22Rv1 (cell line): ENCODE results near the gene ADCY10.

Experiments
- ZFX ChIP-seq: fragments of 450-650 bp; IDR thresholded peaks from 2 replicates; pipeline ENCODE4 v1.6.1; 2017; ENCODE audit warnings: antibody characterized with exemption, borderline replicate concordance
- TF ChIP-seq, protein P1 (sequence below): fragments of 450-650 bp; IDR thresholded peaks from 2 replicates; pipeline ENCODE4 v1.5.1; 2017; ENCODE audit warnings: mild to moderate bottlenecking

DNA sequence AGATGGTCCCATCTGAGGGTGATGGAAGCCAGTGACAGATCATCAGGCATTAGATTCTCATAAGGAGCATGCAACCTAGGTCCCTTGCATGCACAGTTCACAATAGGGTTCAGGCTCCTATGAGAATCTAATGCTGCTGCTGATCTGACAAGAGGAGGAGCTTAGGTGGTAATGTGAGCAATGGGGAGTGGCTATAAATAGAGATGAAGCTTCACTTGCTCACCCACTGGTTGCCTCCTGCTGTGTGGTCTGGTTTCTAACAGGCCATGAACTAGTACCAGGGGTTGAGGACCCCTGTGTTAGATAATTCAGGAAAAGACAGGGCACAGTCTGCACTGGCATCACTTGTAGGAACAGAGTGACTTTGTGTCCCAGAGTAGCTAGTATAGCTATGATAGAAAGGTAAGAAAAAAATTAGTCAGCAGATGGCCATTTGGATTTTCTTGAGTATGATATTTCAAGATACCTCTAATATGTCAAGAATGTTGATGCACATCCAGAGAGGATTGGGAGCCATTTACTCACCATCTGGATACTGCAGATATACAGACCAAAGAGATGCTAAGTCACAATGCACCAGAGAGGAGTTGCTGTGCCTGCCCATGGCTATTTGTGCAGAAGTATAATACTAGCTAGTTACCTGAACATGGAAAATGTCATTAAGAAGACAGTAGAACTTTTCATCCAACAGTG is 53.6 kb downstream of the ADCY10 start:
- TF ChIP-seq, protein P1, sequence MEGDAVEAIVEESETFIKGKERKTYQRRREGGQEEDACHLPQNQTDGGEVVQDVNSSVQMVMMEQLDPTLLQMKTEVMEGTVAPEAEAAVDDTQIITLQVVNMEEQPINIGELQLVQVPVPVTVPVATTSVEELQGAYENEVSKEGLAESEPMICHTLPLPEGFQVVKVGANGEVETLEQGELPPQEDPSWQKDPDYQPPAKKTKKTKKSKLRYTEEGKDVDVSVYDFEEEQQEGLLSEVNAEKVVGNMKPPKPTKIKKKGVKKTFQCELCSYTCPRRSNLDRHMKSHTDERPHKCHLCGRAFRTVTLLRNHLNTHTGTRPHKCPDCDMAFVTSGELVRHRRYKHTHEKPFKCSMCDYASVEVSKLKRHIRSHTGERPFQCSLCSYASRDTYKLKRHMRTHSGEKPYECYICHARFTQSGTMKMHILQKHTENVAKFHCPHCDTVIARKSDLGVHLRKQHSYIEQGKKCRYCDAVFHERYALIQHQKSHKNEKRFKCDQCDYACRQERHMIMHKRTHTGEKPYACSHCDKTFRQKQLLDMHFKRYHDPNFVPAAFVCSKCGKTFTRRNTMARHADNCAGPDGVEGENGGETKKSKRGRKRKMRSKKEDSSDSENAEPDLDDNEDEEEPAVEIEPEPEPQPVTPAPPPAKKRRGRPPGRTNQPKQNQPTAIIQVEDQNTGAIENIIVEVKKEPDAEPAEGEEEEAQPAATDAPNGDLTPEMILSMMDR: no peak
- no peak for TF ChIP-seq ZFX
